ENCODE measurements around the gene CFAP53.
"Not testable (repeated sequence)": the region's sequence is repeated elsewhere in the genome, so short reads cannot be mapped to it uniquely, and the experiment has no call there.

Gene CFAP53

GRCh38 chr18:50268022-50268747, 1.9 kb upstream of the CFAP53 start:
- peak; percentile 34 for DNase-seq

GRCh38 chr18:50262977-50263376, 3.3 kb downstream of the CFAP53 start:
- no peak for DNase-seq

GRCh38 chr18:50250935-50251334, 15.4 kb downstream of the CFAP53 start:
- DNase-seq = no peak

DNA sequence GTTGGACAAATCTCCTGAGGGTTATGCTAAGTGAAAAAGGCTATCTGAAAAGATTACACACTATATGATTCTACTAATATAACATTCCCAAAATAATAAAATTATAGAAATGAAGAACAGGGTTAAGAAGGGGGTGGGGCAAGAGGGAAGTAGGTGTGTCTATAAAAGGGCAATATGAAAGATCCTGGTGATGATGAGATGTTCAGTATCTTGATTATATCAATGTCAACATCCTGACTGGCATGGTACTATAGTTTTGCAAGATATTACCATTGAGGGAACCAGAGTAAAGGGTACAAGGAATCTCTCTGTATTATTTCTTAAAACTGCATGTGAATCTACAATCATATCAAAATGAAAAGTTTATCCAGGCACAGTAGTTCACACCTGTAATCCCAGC, 16.7 kb downstream of the CFAP53 start:
- no peak for DNase-seq

DNA sequence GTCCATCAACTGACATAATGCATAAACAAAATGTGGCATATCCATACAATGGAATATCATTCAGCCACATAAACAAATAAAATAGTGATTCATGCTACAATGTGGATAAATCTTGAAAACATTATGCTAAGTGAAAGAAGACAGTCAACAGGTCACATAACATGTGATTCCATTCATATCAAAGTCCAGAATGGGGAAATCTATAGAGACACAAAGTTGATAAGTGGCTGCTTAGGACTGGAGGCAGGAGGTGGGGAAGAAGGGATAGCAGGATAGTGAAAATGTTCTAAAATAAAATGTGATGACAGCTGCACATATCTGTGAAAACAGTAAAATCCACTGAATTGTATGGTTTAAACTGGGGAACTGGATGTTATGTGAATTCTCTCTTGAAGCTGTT, 18.7 kb downstream of the CFAP53 start:
- DNase-seq = no peak

GRCh38 chr18:50241768-50242167, 24.5 kb downstream of the CFAP53 start:
- DNase-seq = not testable (repeated sequence)

- no peak for DNase-seq
Measured at GRCh38 chr18:50240080-50240563, 26.2 kb downstream of the CFAP53 start.

DNA sequence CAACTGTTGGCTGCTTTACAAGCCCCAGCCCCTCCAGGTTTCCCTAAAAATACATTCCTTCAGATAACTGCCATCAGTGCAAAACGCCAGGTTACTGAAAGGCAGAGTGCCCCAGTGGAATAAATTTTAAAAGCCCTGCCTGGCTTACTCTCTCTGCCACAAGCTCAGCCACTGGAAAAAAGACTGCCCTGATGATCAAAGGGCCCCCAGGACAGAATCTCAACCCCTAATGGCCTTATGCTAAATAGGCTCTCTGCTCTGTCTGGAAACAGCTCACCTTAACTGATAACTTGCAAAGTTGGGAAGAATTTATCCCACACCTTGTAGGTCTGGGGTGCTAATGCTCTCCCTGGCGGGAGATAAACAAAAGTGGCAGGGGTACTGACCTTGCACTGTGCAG, 33.9 kb downstream of the CFAP53 start:
- no peak for DNase-seq

- no peak for DNase-seq
Measured at GRCh38 chr18:50231621-50232020, 34.7 kb downstream of the CFAP53 start.

DNA sequence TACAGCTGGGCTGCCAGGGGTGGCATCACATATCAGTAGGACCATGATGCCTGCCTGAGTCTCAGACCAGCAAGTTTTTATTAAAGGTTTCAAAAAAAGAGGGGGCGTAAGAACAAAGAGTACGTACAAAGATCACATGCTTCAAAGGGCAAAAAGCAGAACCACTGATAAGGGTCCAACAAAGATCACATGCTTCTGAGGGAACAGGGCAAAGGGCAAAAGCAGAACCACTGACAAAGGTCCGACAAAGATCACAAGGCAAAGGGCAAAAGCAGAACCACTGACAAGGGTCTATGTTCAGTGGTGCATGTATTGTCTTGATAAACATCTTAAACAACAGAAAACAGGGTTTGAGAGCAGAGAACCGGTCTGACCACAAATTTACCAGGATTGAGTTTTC, 46.0 kb downstream of the CFAP53 start:
- DNase-seq = not testable (repeated sequence)

- DNase-seq = no peak
Measured at GRCh38 chr18:50218432-50219197, 47.7 kb downstream of the CFAP53 start.

- no peak for DNase-seq
Measured at GRCh38 chr18:50209311-50209710, 57.0 kb downstream of the CFAP53 start.

GRCh38 chr18:50207722-50208121, 58.6 kb downstream of the CFAP53 start:
- no peak for DNase-seq

DNA sequence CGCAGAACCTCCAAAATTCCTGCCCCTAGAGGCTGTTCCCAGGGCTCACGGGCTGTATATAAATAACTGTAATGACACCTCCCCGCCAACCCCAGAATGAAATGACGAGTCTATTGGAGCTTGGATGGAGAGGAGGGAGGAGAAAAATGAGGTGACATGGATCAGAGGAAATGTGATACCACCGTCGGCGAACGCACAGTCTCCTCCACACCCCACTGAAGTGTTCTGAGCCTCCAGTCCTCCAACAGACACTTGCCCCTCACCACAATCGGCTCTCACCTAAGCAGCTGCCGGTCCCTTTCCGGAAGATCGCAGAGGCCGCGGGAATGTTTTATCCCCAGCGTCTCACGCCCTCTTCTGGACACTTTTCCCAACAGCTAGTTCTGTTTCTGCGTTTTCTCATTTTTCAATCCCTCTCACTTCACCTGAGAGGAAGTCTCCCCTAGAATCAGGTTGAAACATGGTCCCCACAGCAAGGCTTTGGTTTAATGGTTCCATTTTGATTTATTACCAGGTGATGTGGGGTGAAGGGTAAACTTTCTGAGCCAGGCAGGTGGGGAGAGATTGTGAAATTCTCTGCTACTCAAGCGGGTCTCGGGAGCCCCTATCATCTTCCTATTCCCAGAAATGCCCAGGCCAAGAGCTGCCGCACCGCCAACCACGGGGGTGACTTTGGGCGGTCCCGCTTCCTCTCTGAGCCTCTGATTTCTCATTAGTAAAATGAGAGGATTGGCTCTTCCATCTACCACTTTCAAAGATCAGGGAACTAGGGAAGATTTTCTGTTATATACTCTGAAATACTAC, 62.3 kb downstream of the CFAP53 start:
- peak; percentile 52 for DNase-seq

DNA sequence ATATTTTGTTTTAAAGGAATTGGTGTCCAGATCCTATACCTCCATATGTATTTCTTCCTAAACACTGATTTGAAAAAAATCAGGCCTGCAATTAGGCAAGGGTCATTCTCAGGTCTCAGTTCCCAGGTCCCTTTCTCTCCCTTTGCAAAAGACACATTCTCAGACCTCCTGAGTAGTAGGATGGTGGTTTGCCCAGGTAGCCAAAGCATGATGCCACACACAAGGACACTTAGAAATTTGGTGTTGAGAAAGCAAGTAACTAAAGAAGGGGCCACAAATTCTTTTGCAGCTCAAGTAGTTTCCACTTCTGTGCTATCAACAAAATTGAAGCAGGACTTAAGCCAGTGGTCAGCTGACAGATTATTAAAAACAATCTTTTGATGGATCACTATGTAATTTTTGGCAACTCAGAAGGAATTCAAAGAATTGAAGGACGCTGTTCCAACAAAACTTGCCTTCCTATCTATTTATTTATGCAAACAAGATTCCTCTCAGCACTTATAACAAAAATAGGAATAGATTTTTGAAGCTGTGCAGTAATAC, 64.7 kb downstream of the CFAP53 start:
- DNase-seq = no peak

DNA sequence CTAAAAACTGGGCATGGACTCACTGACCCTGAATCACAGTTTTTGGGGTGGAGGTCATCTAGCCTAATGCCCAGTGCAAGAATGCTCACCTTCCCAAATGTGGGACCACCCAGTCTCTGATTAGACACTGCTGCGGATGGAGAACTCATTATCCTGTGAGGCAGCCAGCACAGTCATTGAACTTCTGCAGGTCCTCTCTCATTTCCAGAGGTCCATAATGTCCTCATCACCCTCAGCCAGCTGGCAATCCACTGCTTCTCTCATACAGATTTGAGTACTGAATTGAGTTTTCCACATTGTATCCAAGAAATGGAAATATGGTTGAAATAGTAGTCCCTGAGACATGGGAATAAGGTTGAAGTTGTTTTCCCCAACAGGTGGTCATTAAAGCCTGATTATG, 66.4 kb downstream of the CFAP53 start:
- DNase-seq = no peak

- DNase-seq = no peak
Measured at GRCh38 chr18:50199346-50199855, 66.9 kb downstream of the CFAP53 start.

DNA sequence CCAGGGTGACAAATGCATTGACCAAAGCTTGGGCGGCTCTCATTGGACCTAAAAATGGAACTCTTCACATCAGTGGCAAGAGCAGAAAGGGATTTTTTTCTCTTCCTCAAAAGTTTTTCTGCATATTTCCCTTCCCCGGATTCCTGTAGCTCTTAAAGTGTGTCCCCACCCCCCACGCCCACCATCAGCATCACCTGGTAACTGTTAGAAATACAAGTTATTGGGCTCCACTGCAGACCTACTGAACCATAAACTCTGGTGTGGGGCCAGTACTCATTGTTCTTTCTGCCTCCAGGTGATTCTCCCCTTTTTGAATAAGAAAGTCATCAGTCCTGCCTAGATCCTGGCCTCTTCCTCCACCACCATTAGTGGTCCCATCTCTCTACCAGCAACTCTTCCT, 70.0 kb downstream of the CFAP53 start:
- no peak for DNase-seq

GRCh38 chr18:50195689-50196088, 70.6 kb downstream of the CFAP53 start:
- DNase-seq = no peak

- peak; percentile 41 for DNase-seq
Measured at GRCh38 chr18:50194631-50195532, 71.4 kb downstream of the CFAP53 start, which contains the start of gene MYO5B. TSS of gene MYO5B (minus strand) at chr18:50195147. CDS start at chr18:50194793, 354 bp downstream.

GRCh38 chr18:50193796-50194630, 72.3 kb downstream of the CFAP53 start:
- no peak for DNase-seq
